Left forelimb (tissue), 1 donor: ENCODE data around the gene BLVRA.
"Not testable (repeated sequence)": the region's sequence is repeated elsewhere in the genome, so short reads cannot be mapped to it uniquely, and the experiment has no call there.

Experiments
- DNase-seq: peaks from one replicate; pipeline ENCODE4 v3.0.0-alpha.2; 2018; ENCODE audit warnings: low spot score

Gene BLVRA

DNA sequence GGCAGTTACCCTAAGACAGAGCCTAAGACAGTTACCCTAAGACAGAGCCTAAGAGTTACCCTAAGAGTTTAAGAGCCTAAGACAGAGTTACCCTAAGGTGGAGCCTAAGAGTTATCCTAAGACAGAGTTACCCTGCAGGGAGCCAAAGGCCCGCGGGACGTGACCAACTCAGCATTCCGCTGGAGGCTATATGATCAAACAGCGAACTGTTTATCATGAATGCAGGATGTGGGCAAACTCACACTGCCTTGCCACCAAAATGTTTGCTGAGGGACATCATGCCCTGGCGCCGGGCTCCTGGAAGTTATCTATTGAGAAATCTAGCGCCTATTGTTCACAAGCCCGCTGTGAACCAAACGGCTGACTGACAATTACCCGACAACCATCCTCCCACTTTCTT is 49.9 kb downstream of the BLVRA start:
- DNase-seq: no peak

DNA sequence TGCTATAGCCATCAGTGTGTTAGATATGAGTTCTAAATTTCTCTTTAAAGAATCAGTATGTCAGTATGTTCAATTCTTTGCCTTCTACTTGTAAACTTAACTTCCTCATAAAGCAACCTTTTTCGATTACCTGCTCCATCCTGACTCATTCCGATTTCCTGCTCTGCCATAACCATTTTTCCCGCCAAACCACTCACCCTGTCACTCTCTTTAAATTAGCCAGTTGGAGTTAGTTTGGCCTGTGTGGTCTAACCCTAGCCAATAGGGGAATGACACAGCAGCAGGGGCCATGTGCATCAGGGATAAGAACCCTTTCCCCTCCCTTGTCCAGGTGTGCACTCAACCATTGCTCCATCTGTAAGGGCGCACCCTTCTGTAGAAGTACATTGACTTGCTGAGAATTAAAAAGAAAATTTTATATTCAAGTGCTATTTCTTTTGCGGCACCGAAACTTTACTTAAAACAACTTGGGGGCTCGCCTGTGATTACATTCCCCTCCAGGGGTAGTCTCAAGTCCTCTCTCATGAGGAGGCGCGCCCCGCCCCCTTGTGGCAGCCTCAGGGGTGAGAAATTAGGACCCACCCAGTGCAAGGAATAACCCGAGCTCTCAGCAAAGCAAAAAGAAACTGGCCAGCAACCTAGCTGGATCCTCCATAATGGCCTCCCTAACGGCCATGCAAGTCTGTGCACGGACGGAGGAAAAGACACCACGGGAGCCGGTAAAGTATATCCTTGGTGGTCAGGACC is 51.9 kb downstream of the BLVRA start:
- not testable (repeated sequence) for DNase-seq

DNA sequence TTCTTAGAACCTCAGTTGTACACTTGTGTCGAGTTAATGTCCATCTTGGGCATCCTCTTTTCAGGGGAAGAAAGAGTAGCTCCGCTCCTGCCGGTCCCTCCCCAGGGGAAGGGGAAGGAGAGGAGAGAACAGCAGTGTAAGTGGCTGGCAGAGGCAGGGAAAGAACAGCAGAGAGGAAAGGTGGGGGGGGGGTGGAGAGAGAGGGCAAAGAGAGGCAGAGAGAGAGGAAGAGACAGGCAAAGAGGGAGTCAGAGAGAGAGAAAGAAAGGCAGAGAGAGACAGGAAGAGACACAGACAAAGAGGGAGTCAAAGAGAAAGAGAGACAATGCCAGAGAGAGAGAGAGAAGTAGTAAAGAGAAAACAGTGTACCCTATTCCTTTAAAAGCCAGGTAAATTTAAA is 56.9 kb downstream of the BLVRA start:
- DNase-seq: no peak

DNA sequence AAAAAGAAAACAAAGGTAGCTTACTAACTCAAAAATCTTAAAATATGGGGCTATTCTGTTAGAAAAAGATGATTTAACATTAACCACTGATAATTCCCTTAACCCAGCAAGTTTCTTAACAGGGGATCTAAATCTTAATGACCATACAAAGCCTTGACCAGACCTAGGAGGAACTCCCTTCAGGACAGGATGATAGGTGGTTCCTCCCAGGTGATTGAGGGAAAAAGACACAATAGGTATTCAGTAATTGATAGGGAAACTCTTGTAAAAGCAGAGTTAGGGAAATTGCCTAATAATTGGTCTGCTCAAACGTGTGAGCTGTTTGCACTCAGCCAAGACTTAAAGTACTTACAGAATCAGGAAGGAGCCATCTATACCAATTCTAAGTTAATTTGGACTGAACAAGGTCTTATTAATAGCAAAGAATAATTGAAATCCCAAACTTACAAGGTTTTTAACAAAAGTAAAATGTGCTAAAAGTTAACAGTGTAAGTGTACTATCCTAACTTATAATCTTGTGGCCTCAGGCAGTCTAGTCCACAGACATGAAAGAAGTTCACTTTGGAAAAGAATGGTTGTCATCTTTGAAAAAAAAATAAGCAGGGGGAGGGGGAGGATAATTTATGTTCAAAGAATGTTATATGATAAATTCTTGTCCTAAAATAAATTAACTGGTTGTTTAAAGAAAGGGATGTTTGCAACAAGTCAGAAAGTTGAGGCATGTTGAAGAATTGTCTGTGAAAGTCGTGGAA is 57.7 kb downstream of the BLVRA start:
- DNase-seq: not testable (repeated sequence)

DNA sequence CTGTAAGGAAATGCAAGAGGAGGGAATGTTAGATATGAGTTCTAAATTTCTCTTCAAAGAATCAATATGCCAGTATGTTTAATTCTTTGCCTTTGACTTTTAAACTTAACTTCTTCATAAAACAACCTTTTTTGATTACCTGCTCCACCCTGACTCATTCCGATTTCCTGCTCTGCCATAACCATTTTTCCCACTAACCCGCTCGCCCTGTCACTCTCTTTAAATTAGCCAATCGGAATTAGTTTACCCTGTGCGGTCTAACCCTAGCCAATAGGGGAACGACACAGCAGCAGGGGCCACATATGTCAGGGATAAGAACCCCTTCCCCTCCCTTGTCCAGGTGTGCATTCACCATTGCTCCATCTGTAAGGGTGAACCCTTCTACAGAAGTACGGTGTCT is 64.9 kb downstream of the BLVRA start:
- not testable (repeated sequence) for DNase-seq

DNA sequence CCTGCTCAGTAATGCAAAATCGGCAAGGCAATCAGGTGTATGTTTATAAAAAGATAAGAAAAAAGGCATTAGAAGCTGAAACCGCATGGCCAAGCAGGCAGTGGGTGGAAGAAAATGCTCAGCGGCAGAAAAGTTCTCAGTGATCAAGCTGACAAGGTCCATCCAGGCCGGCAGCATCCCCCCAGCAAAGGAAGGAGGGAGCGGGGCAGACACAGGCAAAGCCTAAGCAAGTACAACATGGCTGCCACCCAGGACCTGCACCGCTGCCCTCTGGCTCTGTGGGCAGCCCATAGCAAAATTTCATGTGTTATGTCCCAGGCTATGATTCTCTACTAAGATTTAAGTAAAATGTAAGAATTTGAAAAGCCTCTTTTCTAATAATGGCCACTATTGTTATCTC is 65.5 kb downstream of the BLVRA start:
- DNase-seq: no peak

DNA sequence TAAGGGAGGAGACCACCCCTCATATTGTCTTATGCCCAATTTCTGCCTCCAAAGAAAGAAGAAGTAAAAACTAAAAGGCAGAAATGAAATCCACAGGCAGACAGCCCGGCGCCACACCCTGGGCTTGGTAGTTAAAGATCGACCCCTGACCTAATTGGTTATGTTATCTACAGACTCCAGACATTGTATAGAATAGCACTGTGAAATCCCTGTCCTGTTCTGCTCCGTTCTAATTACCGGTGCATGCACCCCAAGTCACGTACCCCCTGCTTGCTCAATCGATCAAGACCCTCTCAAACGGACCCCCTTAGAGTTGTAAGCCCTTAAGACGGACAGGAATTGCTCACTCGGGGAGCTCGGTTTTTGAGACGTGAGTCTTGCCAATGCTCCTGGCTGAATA is 66.0 kb downstream of the BLVRA start:
- DNase-seq: not testable (repeated sequence)

DNA sequence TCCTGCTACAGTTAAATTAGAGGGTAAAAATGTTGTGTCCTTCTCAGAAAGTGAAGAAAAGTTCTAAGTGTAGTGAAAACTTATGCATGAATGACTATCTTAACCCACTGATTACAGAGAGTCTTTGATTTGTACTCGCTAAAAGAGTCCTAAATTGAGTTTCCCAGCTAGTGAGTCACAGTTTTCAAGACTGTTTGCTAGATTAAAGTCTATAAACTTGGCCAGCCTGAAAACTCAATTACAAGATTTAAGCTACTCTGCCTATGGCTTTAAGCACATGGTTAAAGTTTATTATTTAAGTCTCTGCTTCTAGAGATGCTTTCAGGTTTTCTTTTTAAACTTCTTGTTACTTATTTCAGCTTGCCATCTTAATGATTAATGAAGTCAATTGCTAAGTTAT is 66.5 kb downstream of the BLVRA start:
- no peak for DNase-seq

DNA sequence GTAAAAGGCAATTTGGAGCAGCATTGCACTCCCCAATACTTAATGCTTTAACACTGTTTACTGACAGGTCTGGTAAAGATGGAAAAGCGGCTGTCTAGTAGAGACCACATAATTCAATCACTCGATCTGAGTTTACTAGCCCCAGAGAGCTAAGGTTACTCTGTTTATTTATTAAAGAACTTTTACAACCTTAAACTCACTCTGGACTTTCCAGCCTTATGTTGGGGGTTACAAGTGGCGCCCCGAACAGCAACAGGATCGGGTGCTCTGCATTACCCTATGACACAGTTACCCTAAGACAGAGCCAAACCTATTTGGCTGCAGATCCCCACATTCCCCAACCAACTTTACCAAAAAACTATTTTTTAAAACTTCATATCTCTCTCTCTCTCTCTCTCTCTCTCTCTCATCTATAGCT is 66.9 kb downstream of the BLVRA start:
- DNase-seq: no peak

DNA sequence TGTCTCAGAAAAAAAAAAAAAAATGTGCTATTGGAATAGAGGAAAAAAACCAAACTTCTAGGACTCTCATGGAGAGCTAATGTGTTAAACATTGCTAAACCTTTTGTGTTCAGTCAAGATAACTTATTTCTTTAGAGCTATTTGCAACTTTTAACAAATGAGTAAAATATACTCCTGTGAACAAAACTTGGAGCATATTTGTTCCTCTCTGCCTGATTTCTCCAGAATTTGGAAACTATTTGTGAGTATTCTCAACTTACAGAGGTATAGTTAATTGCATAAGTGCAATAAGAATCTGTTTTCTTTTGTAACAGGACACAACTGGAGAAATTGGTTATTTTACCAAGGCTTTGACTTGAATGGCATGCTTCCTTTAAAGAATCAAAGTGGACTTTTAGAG is 72.4 kb downstream of the BLVRA start:
- not testable (repeated sequence) for DNase-seq

DNA sequence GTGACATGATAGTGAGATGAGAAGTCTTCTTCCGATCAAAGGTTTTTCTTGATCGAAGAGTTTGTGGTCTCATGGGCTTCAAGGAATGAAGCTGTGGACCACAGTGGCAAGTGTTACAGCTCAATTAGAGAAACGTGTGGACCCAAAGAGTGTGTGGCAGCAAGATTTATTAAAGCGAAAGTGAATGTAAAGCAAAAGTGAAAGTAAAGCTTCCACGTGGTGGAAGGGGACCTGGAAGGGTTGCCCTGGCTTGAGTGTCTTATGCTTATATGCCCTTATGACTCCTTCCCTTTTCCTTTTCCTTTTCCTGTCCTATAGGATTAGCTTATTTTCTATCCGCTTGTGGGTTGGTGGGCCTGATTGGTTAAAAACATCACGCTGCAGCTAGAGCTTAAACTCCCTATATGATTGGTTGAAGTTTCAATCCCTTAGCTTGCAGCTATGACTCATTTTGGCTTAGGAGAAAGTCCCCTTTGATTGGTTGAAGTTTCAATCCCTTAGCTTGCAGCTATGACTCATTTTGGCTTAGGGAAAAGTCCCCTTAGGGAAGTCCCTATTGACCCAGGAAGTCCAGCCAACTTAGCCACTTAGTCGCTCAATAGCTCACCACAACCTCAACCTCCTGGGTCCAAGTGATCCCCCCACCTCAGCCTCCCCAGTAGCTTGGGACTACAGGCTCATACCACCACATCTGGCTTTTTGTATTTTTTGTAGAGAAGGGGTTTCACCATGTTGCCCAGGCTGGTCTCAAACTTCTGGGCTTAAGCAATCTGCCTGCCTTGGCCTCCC is 76.2 kb downstream of the BLVRA start:
- DNase-seq: no peak

DNA sequence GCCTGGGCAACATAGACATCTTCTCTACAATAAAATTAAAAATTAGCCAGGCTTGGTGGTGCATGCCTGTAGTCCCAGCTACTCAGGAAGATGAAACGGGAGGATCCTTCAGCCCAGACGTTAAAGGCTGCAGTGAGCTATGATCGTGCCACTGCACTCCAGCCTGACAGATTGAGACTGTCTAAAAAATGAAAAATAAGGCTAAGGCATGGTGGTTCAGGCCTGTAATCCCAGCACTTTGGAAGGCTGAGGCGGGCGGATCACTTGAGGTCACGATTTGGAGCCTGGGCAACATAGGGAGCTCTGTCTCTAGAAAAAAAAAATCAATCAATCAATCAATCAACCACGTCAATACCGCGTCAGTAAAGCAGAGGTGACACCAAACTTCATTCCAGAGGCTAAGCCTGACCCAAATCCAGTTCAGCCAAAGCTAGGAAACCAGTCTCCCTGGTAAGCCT is 79.8 kb downstream of the BLVRA start:
- DNase-seq: no peak

DNA sequence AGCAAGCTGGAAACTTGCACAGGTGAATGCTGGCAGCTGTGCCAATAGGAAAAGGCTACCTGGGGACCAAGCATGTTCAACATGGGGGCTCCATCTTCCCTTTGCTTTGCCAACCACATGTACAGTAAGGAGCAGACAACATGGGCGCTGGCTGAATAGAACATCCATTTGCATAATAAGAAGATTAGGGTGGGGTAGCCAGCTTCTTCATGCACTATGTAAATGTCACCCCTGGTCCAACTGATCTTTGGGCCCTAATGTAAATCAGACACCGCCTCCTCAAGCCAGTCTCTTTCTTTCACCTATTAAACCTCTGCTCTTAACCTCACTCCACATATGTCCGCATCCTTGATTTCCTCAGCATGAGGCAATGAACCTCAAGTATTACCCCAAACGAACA is 84.8 kb downstream of the BLVRA start:
- no peak for DNase-seq

DNA sequence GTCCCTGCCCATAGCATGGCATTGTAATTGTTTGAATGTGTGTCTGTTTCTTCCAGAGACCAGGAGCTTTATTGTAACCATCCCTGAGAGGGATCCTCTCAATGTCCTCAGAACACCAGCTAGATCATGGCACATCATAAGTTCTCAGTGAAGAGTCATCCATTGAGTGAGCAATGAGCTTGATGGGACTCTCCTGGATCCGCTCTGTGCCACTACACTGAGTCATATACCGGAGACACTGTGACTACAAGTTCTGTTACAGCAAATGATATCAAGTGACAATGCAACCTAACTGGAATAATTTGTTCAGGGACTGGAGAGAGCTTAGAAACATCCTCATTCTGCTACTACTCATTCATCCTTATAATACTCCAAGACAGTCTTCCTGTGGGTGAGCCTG is 85.8 kb downstream of the BLVRA start:
- no peak for DNase-seq

DNA sequence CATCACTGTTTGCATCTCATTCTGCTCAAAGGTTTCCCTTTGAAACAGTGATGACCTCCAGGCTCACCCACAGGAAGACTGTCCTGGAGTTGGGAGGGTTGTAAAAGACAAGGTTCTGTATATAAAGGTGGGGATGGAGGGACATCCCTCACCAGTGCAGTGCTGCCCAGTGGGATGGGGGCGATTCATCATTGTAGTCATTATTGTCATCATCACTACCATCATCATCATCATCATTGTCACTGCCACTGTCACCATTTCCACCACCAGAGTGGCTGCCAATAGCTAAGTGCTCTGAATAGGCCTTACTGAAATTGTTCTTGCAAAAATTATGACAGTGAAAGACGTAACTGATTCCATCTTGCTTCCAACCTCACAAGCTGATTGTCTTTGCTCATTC is 86.2 kb downstream of the BLVRA start:
- no peak for DNase-seq

DNA sequence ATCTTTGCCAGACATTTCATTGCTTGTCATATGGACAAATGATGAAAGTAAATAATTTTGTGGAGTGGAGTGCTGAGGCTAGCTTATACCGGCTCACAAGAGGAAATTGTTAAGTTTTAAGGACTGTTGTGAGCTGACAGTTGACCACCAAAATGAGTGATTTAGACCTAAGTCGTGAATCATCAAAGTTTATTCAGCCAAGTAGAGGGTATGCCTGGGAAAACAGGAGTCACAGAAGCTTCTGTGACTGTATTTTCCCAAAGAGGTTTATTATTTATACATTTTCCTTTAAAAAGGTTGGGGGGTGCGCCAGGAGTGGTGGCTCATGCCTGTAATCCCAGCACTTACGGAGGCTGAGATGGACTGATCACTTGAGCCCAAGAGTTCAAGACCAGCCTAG is 89.0 kb downstream of the BLVRA start:
- no peak for DNase-seq

DNA sequence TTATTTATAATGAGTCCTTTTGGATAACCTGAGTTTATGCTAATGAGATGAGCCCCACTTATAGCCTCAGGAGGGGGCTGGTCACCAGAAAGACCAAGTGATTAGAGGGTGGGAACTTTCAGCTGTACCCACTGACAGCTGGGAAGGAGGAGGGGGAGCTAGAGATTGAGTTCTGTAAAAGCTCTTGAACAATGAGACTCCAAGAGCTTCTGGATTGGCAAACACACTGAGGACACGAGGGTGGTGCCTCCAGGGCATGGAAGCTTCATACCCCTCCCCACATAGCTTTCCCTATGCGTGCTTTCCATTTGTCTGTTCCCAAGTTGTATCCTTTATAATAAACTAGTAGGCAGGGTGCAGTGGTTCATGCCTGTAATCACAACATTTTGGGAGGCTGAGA is 90.6 kb downstream of the BLVRA start:
- no peak for DNase-seq

DNA sequence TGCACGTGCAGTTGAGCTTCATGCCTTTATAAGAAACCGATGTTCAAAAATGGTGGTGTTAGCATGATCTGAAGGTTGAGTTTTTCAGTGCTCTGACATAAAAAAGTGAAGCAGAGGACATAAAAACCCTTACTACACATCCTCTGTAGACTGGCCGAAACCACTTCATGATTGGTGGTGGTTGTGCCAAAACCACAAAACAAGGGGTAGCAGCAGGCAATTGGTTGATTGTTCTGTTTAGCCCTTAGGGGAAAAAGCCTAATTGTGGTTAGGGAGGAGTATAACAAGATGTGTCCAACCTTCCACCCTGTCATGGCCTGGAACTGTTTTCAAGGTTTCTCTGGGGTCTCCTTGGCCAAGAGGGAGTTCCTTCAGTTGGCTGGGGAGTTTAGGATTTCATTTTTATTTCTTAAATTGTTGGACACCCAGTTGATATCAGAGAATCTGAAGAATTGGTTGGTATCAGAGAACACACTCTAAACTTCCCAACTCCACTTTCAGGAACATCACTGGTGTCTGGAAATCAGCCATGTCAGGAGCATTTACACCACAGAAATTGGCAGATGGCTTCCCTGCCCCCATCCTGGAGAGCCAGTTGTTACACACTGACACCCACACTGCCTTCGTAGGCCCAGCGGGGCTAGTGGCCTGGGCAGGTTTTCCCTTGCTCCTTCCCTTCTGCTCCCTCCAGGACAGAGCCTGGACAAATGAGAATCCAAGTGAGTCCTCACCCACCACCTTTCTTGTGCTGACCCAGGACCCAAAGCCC is 92.1 kb downstream of the BLVRA start:
- no peak for DNase-seq

DNA sequence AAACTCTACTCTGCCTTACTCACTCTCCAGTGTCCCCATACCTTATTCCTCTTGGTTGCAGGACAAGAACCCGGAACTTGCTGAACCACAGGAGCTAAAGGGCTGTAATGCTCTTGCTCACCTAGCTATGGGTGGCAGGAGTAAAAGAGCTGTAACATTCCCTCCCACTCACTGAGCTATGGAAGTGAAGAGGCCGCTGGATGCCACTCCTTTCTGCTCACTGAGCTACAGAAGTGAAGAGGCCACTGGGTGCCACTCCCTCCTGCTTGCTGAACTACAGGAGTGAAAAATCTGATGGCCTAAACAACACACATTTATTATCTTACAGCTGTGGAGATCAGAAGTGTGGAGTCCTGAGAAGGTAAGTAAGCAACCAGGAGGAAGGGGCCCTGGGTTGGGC is 93.3 kb downstream of the BLVRA start:
- DNase-seq: no peak

DNA sequence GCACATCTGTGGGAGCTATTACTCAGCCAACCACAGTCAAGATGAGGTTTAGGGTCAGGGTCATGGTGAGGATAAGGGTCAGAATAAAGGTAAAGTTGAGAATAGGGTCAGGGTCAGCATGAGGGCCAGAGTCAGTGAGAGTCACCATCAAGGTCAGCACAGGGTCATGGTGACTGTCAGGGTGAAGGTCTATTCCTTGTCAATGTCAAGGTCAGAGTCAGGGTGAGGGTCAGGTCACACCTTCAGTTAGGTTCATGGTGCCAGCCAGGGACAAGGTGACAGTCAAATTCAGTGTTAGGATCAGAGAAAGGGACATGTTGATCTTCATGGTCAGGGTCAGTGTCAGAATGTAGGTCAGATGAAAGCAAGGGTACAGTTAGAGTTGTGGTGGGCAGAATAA is 96.7 kb downstream of the BLVRA start:
- DNase-seq: no peak

DNA sequence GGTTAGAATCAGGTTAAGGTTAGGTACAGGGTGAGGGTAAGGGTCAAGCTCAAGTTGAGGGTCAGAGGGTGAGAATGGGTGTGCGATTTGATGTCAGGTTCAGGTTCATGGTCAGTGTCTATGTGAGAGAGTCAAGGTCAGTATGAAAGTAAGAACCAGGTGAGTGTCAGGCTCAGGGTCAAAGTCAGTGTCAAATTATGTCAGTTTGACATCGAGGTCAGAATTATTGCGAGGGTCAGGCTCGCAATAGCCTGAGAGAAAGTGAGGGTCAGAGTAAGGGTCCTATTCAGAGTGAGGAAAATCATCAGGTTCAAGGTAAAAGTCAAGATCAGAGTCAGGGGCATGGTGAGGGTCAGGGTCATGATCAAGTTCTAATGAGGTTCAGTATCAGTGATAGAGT is 97.8 kb downstream of the BLVRA start:
- no peak for DNase-seq
